Hepatocyte (in vitro differentiated cells): ENCODE data around the gene ING4. TPM values are rescaled to one million over a fixed set of nuclear protein-coding genes. Genes with fewer than 3 reads are reported as not detected.
A peak's percentile ranks its signal among the peaks of the same experiment; 100 is the strongest.

Experiments used
- DNase-seq: peaks from one replicate; pipeline ENCODE4 v3.0.0-alpha.2; 2016; ENCODE audit warnings: low spot score
- H2AFZ ChIP-seq: fragments of 200-600 bp; sonication (generic); 2 replicates; pipeline ENCODE4 v1.6.0; 2016; ENCODE audit warnings: antibody characterized with exemption, mild to moderate bottlenecking
- H3K27ac ChIP-seq: fragments of 200-600 bp; sonication (generic); 2 replicates; pipeline ENCODE4 v1.5.1; 2016; ENCODE audit warnings: mild to moderate bottlenecking
- H3K27me3 ChIP-seq: fragments of 200-600 bp; sonication (generic); 2 replicates; pipeline ENCODE4 v1.6.1; 2016
- H3K36me3 ChIP-seq: fragments of 200-600 bp; sonication (generic); replicated peaks from 2 replicates; pipeline ENCODE4 v1.5.1; 2016; ENCODE audit warnings: low read depth; ENCODE audit not compliant: insufficient read depth
- H3K4me1 ChIP-seq: fragments of 200-600 bp; sonication (generic); 2 replicates; pipeline ENCODE4 v1.5.1; 2016; ENCODE audit warnings: mild to moderate bottlenecking, moderate library complexity; ENCODE audit not compliant: insufficient read depth
- H3K4me2 ChIP-seq: fragments of 200-600 bp; sonication (generic); 2 replicates; pipeline ENCODE4 v1.6.0; 2016
- H3K4me3 ChIP-seq: fragments of 200-600 bp; sonication (generic); 2 replicates; pipeline ENCODE4 v1.5.1; 2016; ENCODE audit warnings: mild to moderate bottlenecking
- H3K79me2 ChIP-seq: fragments of 200-600 bp; sonication (generic); 2 replicates; pipeline ENCODE4 v1.6.0; 2017; ENCODE audit warnings: mild to moderate bottlenecking
- H3K9me2 ChIP-seq: fragments of 200-600 bp; sonication (generic); replicated peaks from 2 replicates; pipeline ENCODE4 v1.6.0; 2017; ENCODE audit warnings: mild to moderate bottlenecking; ENCODE audit not compliant: insufficient read depth
- H3K9me3 ChIP-seq: fragments of 200-600 bp; sonication (generic); 2 replicates; pipeline ENCODE4 v1.5.1; 2016; ENCODE audit warnings: low read depth, mild to moderate bottlenecking
- H4K20me1 ChIP-seq: fragments of 200-600 bp; sonication (generic); 2 replicates; pipeline ENCODE4 v1.6.0; 2016; ENCODE audit warnings: mild to moderate bottlenecking; ENCODE audit not compliant: insufficient read depth, poor library complexity, severe bottlenecking
- CTCF ChIP-seq: fragments of 200-600 bp; sonication (generic); IDR thresholded peaks from 2 replicates; pipeline ENCODE4 v1.5.1; 2016; ENCODE audit warnings: antibody characterized with exemption, mild to moderate bottlenecking; ENCODE audit not compliant: poor library complexity
- EZH2 ChIP-seq: fragments of 200-600 bp; sonication (generic); IDR thresholded peaks from 2 replicates; pipeline ENCODE4 v1.6.1; 2016; ENCODE audit warnings: antibody characterized with exemption, mild to moderate bottlenecking, borderline replicate concordance
- EZH2phosphoT487 ChIP-seq: fragments of 200-600 bp; sonication (generic); IDR thresholded peaks from one replicate; pipeline ENCODE4 v1.6.1; 2018; ENCODE audit warnings: antibody characterized with exemption, mild to moderate bottlenecking, low read depth, moderate library complexity; ENCODE audit not compliant: unreplicated experiment, severe bottlenecking
- whole genome bisulfite sequencing: methylation state at CpG from one replicate; pipeline ENCODE4 v1.1.6; 2016; ENCODE audit warnings: low lambda C conversion rate; ENCODE audit errors: missing lambda C conversion rate; 5-methylcytosine and 5-hydroxymethylcytosine counted together
- polyA plus RNA-seq: library from polyadenylated mRNA; unstranded; fragments of >200 nt; fragmentation: Nextera tagmentation; extraction: Ambion mirVana; gene quantifications from 2 replicates; pipeline ENCODE4 v1.2.1, GENCODE V29; 2016
- total RNA-seq: library from RNA; depleted of rRNA; stranded (reverse); fragments of >200 nt; gene quantifications from 2 replicates; pipeline ENCODE4 v1.2.3, GENCODE V29; 2014

The ING4 gene
- total and polyA plus RNA-seq, 2 experiments from 2014 or later, result 38.9 to 39.7 TPM

- no peak overlapping the region for H3K4me2 ChIP-seq
- H4K20me1 ChIP-seq, result no peaks in the 10 kb centered on the region
- no peak for TF ChIP-seq CTCF
- TF ChIP-seq EZH2phosphoT487, result no peak
- TF ChIP-seq EZH2, result no peak
- no peaks in the 10 kb centered on the region for H3K79me2 ChIP-seq
- no peak for DNase-seq
- peak overlapping the region; percentile 35 for H3K27ac ChIP-seq
- H2AFZ ChIP-seq, result no peak overlapping the region
- no peaks in the 10 kb centered on the region for H3K36me3 ChIP-seq
- no peak overlapping the region for H3K4me3 ChIP-seq
- peaks cover 3% of the 10 kb centered on the region for H3K27me3 ChIP-seq
- WGBS, result 75% methylated on average over 3 of the region's 3 CpGs
- peaks cover 28% of the 10 kb centered on the region for H3K4me1 ChIP-seq
- H3K9me2 ChIP-seq, result no peaks in the 10 kb centered on the region
- no peaks in the 10 kb centered on the region for H3K9me3 ChIP-seq
Measured at GRCh38 chr12:6615802-6616201, 47.1 kb downstream of the ING4 start.

GRCh38 chr12:6614513-6615172, 48.3 kb downstream of the ING4 start:
- WGBS, result 64% methylated on average over 7 of the region's 7 CpGs
- Histone ChIP-seq H3K36me3 (no peaks in the 10 kb centered on the region), H3K9me2 (no peaks in the 10 kb centered on the region), H3K4me3 (no peak overlapping the region), H3K4me1 (peaks cover 28% of the 10 kb centered on the region), H4K20me1 (no peaks in the 10 kb centered on the region), H3K27me3 (no peaks in the 10 kb centered on the region), H3K9me3 (no peaks in the 10 kb centered on the region), H2AFZ (peak overlapping the region; percentile 31), H3K79me2 (no peaks in the 10 kb centered on the region), H3K4me2 (peak overlapping the region; percentile 41), H3K27ac (peak overlapping the region; percentile 97)
- no peak for TF ChIP-seq EZH2
- no peak for TF ChIP-seq CTCF
- TF ChIP-seq EZH2phosphoT487, result no peak
- peak; percentile 46 for DNase-seq

GRCh38 chr12:6613776-6614512, 49.0 kb downstream of the ING4 start:
- Histone ChIP-seq H3K36me3 (no peaks in the 10 kb centered on the region), H3K9me2 (no peaks in the 10 kb centered on the region), H4K20me1 (no peaks in the 10 kb centered on the region), H3K27ac (peak overlapping the region; percentile 99), H3K9me3 (no peaks in the 10 kb centered on the region), H3K4me1 (peaks cover 28% of the 10 kb centered on the region), H3K27me3 (no peaks in the 10 kb centered on the region), H3K4me3 (no peak overlapping the region), H3K79me2 (no peaks in the 10 kb centered on the region), H3K4me2 (peak overlapping the region; percentile 41), H2AFZ (peak overlapping the region; percentile 31)
- 8% methylated on average over 12 of the region's 21 CpGs for WGBS
- TF ChIP-seq CTCF (peak; percentile 16), EZH2phosphoT487 (no peak)
- peak; percentile 98 for DNase-seq
